GM15510 (cell line): ENCODE measurements around the gene ANKRD17.

Experiments
- POLR2A ChIP-seq: IDR thresholded peaks from 3 replicates; pipeline ENCODE4 v1.6.1; 2011; ENCODE audit warnings: borderline replicate concordance; ENCODE audit not compliant: insufficient read length; ENCODE audit errors: extremely low read depth

The ANKRD17 gene

DNA sequence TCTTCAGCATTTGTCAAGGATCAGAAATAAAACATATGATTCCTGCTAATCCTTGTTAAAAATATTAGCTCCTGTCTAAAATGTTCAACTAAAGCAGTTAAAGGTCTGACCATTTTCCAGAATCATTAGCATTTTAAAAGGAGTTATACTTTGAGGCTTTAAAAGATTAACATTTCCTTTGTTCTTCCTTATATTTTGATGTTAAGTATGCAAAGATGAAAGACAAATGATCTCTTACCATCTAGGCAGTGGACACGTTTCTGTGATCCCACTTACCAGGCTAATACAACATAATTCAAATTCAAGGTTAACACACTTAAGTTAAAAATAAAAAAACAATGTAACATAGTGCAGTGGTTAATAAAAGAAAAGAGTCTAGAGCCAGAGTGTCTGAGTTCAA lies 127.3 kb downstream of the ANKRD17 start:
- TF ChIP-seq POLR2A: no peak

DNA sequence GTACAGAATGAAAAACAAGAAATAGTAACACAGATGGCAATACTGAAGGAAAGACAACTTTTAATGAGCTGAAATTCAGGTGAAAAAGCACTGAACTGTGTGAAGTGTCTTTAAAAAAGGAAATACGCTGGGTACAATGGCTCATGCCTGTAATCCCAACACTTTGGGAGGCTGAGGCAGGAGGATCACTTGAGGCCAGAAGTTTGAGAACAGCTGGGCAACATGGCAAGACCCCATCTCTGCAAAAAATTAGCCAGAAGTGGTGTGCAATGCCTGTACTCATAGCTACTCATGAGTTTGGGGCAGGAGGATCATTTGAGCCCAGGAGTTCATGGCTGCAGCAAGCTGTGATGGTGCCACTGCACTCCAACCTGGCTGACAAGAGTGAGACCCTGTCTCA lies 129.3 kb downstream of the ANKRD17 start:
- no peak for TF ChIP-seq POLR2A

DNA sequence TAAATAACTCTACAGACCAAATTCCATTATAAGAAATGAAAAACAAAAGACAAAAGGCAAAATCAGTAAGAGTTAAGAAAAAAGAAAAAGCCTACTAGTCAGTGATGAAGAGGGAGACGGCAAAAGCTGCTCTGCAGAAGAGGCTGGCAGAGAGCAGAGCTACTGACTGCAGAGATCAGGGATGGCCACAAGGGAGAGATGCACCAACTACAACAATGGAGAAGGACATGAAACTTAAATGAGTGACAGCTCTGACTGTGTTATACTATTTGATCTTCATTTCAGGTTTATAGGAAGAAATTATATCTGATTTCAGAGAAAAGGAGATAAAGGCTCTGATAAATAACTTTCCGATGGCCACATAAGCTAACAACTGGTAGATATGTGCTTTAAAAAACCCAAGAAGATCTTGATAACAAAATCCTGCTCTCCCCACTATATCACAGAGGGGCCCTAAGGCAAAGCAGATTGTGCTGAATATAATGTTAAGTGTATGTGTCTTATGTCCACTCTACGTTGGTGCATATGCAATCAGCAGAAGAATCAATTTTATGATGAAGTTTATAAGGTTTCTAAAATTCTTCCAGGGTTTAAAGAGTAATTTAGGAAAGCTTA lies 130.7 kb downstream of the ANKRD17 start:
- no peak for TF ChIP-seq POLR2A

DNA sequence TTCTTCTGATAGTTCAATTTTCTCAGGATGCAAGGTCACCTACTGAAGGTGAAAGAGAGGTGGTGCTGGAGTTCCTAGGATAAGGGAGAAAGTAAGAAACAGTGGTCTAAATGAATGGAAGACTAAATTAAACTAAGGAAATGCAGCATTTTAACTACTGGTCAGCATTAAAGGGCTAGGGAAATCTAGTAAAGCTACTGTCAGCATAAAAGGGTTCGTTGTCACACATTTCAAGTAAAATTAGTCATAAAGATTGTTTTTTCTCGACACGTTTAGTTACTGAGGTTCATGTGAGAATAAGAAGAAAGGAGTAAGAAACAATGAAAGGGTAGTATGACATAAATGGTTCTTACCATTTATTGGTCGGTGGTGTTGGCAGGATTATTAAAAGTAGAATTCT lies 149.1 kb downstream of the ANKRD17 start:
- TF ChIP-seq POLR2A: no peak

DNA sequence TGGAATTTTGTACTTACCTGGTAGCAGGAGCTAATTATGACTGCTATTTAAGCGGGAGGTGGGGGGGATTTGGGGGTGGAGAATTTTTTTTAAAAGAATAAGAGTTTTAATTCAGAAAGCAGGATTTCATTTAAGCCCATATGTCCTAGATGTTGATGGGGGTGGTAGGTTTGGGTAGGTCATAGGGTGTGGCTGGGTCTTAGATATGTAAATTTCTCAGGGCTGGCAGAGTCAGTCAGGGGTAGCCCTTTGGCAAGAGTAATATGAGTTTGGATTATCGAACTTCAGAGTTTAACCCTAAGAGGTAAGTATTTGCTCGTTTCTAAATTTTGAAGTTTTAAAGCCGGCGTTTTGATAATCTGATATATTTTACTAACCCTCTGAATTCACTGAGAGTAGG lies 153.9 kb downstream of the ANKRD17 start:
- no peak for TF ChIP-seq POLR2A

DNA sequence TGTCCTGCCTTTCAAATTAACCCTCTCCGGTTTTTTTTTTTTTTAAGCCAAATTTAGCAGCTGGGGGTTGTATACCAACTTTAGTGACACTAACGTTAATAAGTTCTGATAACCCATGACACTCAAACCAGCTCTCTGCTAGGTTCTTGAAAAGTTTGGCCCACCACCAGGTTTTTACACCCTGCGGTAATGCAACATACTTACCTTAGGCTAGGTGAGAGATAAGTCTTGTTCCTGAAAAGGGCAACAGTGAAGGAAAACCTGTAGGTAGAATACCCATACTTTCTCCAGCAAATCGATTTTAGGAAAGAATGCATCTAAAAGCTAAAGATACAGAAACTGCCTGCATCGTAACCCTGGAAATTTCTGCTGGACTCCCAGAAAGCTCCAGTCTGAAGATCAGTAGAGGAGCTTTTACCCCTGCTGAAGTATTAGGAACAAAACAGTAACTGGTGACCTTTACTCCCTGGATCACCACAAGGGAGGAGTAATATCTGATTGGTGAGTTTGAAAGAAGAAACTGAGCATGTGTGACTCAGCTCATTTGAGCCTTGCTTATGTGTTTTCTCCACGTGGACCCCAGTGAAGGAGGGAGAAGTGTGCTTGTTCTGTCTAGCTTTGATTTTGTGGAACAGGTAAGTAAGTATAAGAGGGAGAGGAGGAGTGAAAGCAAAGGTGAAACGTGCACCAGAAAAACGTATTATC lies 154.6 kb downstream of the ANKRD17 start:
- TF ChIP-seq POLR2A: no peak

DNA sequence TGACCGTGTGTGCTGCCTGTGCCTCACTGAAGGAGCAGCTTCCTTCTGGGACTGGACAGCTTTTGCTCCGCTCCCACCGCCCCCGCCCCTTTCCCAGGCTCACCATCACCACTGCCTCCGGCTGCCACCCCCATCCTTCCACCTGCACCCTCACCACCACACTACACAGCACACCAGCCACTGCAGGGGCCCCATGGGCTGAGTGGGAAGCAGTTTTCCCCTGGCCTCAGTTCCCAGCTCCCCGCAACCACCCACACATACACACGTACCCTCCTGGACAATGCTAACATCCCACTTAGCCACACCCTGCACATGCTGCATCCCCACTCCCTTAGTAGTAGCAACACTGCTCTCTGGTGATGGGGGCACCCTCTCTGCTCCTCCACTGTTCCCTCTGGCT lies 159.5 kb downstream of the ANKRD17 start:
- no peak for TF ChIP-seq POLR2A

DNA sequence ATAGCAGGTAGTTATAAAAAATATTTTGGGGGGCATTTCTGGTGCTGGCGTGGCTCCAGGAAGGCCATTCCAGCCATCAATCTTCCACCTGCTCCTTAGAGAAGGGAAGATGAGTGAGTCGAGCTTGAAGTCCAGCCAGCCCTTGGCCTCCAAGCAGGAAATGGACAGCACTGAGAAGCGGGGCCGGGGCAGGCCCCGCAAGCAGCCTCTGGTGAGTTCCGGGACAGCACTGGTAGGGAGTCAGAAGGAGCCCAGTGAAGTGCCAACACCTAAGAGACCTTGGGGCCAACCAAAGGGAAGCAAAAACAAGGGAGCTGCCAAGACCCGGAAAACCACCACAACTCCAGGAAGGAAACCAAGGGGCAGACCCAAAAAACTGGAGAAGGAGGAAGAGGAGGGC lies 159.9 kb downstream of the ANKRD17 start:
- no peak for TF ChIP-seq POLR2A

DNA sequence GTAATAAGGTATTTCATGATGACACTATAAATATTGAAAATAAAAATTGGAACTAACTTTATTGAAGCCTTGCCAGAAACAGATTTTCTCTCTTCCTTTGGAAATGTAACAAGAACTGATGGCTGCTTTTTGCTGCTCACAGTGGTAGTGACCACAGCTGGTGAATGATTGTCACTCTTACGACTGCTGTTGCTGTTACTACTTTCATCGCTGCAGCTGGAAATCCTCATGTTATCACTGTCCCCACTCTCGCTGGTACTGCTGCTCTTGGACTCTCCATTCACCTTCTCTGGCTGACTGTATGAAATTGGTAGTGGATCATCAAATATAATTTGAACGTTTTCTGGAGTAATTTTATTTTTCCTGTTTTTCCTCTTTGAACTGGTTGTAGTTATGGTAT lies 160.6 kb downstream of the ANKRD17 start:
- TF ChIP-seq POLR2A: no peak

DNA sequence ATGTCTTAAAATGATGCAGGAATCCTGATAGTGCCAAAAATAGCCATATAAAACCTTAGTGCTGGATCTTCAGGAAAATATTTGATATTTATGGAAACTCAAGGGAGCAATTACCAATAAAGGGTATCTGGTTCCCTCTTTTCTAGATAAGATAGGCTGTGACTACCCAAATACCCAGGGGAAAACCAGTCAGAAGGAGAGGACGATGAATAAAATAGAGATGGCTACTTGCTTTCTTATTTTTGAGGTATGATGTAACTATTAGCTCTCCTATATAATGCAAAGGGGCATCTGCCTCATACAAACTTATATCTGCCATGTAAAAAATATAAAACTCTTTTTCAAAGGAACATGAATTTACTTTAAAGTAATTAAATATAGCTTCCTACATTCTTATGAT lies 165.7 kb downstream of the ANKRD17 start:
- TF ChIP-seq POLR2A: no peak

DNA sequence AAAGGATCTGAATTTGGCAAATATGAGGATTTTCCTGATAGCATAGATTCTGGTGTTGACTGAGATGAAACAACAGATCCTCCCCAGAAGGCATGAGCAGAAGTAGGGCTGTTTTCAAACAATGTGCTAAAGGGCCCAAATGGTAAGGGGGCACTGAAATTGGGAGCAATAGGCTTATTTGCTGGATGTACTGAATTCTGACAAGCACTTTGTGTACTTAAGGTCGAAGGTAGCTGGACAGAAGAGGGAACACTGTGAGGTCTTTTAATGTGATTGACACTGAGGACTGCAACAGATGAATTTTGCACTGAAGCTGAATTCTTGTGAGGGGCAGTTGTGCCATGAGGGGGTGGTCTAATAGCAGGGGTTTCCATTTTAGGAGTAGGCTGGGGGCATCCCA lies 167.9 kb downstream of the ANKRD17 start:
- TF ChIP-seq POLR2A: no peak

DNA sequence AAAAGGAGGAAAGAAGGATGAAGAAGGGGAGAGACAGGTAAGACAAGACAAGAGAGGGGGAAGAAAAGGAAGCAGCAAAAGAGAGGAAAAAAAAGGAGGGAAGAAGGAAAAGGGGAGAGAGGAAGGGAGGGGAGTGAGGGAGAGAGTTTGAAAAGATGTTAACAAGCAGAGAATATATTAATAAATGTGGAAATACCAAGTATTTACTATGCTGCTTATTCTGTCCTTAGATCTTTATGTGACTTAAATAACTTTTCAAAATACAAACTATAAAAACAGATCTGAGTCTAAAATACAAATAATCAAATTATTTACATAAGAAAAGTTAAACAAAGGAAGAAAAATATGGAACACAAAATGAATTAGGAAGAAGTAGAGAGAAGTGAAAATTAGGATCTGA lies 170.7 kb downstream of the ANKRD17 start:
- no peak for TF ChIP-seq POLR2A

DNA sequence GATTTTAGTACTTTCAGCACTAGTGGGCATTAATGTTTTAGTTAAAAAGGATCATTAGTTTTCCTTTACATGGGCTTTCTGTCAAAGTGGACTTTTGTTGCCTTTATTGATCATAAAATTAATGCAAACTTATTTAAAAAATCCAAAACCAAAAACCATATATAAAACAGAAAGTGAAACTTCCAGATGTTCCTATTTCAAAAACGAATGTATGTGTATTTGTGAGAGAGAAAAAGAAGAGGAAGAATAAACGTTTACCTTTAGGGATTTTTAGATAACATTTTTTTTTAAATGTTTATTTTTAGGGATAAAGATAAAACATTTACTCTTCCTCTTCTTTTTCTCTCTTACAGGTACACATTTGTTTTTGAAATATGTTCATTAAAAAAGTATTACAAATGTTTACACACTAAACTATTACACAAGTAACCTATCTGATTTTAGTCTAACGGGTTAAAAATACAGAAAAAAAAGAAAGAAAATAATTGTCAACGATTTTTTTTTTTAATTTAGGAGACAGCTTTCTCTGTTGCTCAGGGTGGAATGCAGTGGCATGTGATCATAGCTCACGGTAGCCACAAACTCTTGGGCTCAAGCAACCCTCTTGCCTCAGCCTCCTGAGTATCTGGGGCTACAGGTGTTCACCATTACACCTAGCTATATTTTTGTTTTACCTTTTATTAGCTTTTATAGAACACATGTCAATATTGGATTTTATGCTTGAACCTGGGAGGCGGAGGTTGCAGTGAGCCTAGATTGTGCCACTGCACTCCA lies 172.3 kb downstream of the ANKRD17 start:
- TF ChIP-seq POLR2A: no peak

DNA sequence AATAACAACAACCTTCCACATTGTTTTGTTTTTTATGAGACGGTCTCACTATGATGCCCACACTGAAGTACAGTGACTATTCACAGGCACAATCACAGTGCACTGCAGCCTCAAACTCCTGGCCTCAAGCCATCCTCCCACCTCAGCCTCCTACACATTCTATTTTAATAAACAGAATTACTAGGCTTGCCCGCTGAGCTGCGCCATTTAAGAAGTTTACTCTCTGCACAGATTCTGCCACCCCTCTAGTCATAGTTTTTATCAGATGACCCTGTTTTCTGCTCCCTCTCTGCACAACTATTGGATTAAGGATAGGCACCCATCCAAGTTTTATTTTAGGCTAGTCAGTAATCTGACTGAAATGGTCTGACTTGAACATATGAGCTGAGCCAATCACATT lies 177.8 kb downstream of the ANKRD17 start:
- no peak for TF ChIP-seq POLR2A

DNA sequence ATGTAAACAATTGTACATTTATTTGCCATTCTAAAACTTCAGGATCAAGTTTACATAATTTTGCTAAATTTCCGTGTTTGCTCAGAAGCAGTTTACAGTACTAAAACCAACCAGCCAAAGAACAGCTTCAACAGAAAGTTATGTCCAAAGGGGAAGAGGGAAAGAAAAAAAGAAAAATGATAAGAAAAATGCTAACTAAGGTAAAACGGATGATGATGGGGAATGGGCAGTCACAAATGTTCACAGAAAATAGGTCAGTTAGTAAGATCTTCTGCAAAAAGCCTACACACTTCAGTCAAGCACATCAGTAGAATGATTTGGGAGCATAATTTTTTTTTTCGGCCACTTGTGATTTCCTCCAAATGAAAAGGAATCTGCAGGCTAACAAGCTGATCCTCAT lies 182.8 kb downstream of the ANKRD17 start:
- no peak for TF ChIP-seq POLR2A

DNA sequence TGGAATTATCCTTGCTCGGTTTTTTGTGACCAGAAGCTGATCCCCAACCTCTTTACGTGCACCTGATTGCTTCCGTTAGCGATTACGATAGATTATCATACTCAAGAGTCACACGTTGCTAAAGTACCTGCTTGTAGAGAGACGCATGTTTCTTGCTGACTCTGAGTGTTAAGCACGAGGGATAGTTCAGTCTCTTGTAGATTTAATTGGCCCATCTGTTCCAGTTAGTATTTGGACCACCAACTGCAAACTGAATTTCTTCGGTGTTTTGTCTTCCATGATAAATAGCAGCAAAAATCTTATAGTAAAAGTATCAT lies 188.6 kb downstream of the ANKRD17 start:
- no peak for TF ChIP-seq POLR2A
